Left cardiac atrium (tissue), 4 donors: ENCODE results near the gene IL10RB. TPM values are rescaled to one million over a fixed set of nuclear protein-coding genes. Genes with fewer than 3 reads are reported as not detected.

Experiments
- ATAC-seq, 2 donors: fragments of 200-7000 bp; cut with Tn5 transposase; one replicate each; pipeline ENCODE4 v1.9.1; 2020; ENCODE audit warnings: mild to moderate bottlenecking in 2 of 2, moderate library complexity in 2 of 2
- DNase-seq: peaks from one replicate; pipeline ENCODE4 v3.0.0-alpha.2; 2020
- intact Hi-C, 2 donors: fragments of 100-400 bp; cut with DNase I; formaldehyde crosslinking; loops; one replicate each; pipeline versions ENCODE4 v1.14.1 to v1.15.1; 2022 to 2023
- total RNA-seq, 2 donors: library from RNA; stranded (reverse); fragmentation: NEBNext Ultra II Directional; extraction: Animal tissue kit (Norgen Biotek cat#: 25700); gene quantifications; one replicate each; pipeline ENCODE4 v1.2.1, GENCODE V29; 2021
- donor health status: DM: no; HTN: yes; CAD: no.
- donor health status: DM: no; HTN: yes; CAD: no; lungs with severe emphysema.
- donor health status: DM: yes; HTN: yes; CAD: no.
- donor health status: Dilated cardiomyopathy.

IL10RB gene
- total RNA-seq, 2 donors from 2014 or later = 14.9 to 16.7 TPM

DNA sequence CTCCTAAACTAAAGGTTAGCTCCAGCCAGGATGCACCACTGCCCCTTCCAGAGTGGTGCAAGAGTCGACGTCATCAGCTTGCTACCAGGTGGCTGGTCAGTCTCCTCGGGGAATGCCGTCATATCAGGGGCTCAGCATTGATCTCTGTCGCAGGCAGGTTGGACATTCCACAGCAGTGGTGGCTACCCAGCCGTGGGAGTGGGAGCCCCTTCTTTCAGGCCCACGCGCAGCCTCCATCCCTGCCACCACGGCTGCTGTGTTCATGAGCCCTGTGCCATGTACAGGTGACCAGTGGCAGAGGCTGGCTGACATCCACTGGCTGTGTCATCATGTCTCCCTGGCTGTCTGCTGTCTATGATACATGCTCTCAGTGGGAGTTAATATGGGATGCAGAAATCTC lies 25.5 kb downstream of the IL10RB start:
- no peak for ATAC-seq
- no peak for DNase-seq
- intact Hi-C loops = no loop called here

DNA sequence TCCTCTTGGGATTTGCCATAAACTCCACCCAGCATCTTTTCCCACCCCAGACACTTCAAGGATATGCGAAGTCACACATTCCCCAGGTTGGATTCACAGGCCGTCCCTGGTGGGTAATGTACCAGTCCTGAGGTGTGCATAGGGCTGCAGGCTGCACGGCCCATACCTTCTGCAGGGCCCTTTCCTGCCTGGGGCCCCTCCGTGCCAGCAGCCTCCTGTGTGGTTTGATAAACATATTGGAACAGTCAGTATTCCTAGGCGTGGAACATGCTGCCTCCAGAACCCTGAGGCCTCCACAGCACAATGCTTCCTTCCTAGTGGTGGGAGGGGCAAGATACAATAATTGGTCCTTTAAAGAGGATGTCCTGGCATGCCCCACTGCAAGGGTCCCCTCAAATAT lies 26.6 kb downstream of the IL10RB start:
- intact Hi-C loops = no loop called here
- no peak for DNase-seq
- ATAC-seq = no peak

DNA sequence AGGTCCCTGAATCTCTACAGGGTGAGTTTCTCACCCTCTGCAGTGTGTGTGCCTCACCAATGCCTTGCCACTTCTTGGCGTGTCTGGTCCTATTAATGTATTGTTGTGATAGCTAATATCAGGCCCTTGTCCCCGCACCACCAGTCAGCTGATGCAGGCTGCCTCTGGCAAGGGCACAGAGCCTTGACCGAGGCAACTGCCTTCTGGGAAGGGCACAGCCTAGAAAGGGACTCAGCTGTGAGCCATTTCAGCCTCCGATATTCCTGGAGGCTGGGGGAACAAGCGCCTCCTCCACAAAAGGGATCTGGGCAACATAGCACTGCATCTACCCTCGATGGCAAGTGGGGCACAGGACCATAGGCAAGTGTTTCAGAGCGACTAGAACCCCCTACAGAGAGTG lies 27.0 kb downstream of the IL10RB start:
- DNase-seq (no peak), ATAC-seq (no peak)
- intact Hi-C loops = no loop called here

DNA sequence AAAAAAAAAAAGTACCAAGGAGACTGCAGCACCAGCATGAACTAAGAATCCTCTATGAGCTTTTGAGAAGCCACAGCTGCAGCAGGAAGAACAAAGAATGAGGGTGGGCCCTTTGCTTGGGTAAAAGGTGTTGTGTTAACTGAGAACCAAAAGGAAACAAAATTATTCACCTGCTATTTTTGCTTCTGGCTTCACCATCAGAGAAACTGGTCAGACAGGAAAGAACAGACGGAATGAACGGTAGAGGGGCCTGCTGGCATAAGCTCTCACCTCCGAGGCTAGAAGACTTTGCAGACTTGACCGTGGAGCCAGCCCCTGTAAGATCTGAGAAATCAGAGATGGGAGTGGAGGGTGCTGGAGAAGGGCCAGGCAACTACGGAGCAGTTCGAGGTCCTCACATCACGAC lies 27.6 kb downstream of the IL10RB start:
- DNase-seq (no peak), ATAC-seq (no peak)
- intact Hi-C loops = no loop called here

DNA sequence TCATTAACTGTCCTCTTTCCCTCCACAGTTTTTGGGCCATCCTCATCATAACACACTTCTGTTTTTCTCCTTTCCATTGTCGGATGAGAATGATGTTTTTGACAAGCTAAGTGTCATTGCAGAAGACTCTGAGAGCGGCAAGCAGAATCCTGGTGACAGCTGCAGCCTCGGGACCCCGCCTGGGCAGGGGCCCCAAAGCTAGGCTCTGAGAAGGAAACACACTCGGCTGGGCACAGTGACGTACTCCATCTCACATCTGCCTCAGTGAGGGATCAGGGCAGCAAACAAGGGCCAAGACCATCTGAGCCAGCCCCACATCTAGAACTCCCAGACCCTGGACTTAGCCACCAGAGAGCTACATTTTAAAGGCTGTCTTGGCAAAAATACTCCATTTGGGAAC lies 30.0 kb downstream of the IL10RB start:
- DNase-seq (no peak), ATAC-seq (no peak)
- intact Hi-C loops = no loop called here

DNA sequence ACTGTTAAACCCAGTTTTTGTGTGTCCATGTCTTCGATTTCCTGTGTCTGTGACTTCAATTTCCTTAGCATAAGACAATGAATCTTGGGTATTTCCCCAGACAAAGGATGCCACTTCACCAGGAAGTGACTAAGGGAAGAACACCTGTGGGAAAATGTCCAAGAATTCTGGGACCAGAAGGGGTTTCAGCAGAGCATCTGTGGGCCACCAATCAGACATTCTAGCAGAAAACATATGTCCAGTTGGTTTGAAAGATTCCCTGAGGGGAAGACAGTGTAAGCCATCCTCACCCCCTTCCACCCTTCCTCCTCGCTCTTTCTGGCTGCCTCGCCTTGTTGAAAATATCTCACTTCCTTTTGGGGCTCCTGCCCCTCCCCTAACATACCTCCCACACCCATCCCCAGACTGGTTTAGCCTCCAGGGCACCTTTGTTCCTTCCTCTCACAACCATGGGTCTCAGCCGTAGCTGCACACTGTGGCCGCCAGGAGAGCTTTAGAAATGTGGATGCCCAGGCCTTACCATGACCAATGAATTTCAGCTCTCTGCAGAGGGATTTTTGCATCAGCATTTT lies 33.1 kb downstream of the IL10RB start:
- DNase-seq (no peak), ATAC-seq (peak in 1 of 2 donors; percentile 12)
- intact Hi-C loops = no loop called here

DNA sequence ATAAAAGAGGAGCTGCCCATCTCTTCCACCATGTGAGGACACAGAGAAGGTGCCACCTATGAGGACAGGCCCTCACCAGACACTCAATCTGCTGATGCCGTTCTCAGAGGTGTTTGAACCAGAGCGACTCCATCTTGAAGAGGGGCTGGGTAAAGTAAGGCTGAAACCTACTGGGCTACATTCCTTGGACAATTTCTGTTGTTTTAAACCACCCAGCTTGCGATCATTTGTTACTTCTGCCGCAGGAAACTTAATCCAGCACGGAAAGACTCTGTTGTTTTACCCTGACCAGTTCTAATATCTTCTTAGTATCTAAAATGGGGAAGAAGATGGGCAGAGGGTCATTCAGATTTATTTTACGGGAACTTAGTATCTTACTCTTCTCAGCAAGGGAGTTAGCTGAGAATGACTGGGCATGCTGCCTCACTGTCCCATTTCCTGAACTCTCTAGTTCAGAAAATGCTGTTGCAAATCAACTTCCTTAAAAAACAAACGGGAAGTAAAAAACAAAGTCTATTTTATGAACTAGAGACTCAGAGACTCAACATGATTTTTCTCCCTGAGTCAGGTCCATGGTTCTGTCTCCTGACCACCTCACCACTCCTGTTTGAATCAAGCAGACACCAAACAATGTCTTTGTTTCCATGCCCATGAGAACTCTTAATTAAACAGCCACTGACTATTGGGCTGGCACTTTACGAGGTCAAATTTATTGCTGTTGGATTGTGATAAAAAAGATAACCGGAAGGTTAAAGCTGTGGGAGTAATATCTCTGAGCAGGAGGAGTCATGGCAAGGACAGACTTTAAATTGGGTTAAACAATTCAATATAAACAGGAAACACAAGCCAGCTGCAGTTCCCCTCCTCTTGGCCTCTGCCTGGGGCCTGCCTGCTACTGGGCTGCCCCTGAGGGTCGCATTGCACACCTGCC lies 34.8 kb downstream of the IL10RB start:
- ATAC-seq (peak; percentile 60 to 70), DNase-seq (no peak)
- intact Hi-C loops = no loop called here

DNA sequence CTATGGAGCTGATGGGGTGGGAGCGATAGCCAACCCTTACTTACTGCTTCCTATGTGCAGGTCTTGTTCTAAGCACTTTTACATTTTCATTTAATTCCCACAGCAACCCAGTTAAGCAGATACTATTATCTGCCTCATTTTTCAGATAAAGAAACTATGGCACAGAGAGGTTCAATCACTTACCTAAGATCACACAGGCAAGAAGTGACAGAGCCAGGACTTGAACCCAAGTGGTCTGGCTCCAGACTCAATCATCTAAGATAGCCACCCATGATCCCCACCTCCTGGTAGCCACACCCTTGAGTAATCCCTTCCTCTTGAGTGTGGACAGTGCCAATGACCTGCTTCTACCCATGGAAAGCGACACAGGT lies 35.5 kb downstream of the IL10RB start:
- DNase-seq (no peak), ATAC-seq (no peak)
- intact Hi-C loops = no loop called here

DNA sequence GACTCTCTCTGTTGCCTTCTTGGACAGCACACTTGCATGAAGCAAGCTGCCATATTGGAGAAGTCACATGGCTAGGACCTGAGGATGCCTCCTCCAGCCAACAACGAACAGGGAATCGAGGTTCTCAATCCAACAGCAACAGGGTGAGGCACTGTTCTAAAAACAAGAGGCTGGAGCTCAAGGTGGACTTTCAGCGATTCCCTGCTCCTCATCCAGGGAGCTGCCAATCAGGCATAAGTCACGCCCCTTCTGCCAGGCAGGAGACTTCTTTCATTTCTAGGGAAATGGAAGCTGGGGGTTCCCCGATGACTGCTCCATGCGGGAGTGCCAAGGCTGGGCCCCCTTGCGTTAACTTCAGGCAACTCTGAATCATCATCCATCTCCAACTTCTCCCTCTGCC lies 35.9 kb downstream of the IL10RB start:
- DNase-seq = no peak
- intact Hi-C loops = no loop called here
- no peak for ATAC-seq

DNA sequence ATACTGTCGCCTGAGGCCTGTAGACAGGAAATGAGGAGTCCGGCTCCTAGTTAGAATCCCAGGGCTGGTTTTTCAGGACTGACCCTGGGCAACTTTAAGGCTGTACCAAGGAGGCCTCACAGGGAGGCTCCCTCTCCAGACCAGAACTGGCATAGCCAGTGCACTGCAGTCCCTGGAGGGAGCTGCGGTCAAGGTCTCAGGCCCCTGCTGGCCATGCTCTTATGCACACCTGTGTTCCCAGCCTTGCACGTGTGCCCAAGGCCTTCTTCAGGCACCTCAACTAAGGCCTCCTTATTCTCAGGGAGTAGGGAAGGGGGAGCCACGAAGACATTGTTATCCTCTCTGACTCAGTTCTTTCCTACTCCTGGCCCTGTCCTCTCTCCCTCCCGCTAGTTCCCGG lies 36.6 kb downstream of the IL10RB start:
- ATAC-seq (no peak), DNase-seq (no peak)
- intact Hi-C loops = no loop called here

DNA sequence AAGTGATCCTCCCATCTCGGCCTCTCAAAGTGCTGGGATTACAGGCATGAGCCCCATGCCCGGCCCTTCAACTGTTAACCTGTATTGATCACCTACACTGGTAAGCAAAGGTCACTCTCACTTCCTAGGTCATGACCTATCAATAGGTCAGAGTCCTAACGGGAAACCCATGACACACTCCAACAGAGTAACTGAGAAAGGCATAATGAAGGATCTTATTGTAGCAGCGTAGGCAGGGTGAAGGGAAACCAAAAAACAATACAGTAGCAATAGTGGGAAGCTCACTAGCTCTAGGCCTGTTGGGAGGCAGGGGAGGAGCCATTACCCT lies 39.1 kb downstream of the IL10RB start:
- intact Hi-C loops = no loop called here
- ATAC-seq = no peak
- DNase-seq = no peak

DNA sequence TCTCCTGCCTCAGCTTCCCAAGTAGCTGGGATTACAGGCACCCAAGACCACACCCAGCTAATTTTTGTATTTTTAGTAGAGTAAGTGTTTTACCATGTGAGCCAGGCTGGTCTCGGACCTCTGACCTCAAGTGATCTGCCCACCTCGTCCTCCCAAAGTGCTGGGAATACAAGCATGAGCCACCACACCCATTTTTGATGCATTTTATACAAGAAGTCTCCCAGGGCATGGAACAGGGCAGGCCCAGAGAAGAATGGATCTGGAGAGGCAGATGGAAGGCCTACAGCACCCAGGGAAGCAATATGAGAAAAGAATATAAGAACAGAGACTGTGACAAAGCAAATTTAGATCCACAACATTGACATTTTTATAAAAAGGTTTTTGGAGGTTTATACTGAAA lies 39.8 kb downstream of the IL10RB start:
- DNase-seq (no peak), ATAC-seq (no peak)
- intact Hi-C loops = no loop called here

DNA sequence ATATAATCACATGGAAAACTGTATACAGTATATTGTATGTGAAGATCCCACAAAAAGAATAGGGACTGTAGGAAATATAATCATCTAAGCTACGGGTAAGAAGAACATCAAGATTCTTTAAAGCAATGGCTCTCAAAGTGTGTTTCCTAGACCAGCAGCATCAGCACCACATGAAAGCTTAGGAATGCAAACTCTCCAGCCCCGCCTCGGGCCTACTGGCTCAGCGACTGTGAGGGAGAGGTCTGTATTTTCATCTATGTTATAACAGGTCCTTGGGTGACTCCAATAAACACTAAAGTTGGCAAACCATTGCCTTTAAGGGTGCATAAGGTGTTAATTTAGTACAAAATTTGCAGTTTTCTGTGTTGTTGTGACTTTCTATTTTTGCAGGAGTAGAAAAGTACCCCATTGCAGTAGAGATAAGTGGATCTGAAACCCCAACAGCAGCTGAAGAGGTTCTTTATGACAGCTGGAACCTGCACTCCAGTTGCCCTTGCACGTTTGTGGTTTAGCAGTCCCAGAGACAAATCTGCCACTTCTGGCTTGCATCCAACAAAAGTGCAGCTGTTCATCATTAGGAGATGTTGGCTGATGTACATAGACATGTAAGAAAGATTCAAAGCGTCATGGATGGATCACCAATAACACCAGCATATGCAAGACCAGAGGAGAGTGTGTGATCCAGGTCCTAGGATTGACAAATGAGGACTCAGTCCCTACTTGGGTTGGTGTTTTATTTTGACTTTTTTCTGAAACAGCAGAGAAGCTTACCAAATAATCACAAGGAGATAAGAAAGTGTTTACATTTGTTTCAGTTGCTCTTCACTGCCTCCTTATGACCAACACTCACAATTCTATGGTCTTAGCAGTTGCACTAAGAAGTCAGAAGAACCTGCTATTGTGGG lies 42.7 kb downstream of the IL10RB start:
- no peak for DNase-seq
- intact Hi-C loops = no loop called here
- no peak for ATAC-seq

DNA sequence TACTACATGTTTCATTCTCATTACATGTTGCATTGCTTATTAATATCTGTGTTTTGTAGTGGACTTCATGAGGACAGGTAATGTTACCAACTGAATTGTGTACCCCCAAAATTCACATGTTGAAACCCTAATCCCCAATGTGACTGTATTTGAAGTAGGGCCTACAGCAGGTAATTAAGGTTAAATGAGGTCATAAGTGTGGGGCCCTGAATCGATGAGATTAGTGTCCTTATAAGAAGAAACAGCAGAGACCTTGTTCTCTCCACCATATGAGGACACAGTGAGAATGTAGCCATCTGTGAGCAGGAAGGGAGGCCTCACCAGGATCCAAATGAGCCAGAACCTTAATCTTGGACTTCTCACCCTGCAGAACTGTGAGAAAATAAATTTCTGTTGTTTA lies 43.6 kb downstream of the IL10RB start:
- DNase-seq (no peak), ATAC-seq (no peak)
- intact Hi-C loops = no loop called here

DNA sequence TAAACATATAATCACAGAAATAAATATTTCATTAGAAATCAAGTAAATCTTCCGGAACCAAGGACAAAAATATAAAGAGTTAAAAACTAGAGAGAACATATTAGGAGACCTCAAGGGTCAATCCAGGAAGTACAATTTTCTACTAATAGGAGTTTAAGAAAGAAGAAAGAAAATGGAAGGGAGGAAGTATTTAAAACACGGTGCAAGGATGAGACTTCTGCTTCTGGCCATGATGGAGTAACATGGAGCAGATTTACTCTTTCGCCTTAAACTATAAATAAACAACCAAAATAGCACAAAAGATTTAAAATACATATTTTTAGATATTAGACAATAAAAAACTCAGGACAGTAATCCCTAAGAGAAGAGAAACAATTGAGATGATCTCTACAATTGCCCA lies 46.0 kb downstream of the IL10RB start:
- DNase-seq = no peak
- ATAC-seq = no peak
- intact Hi-C loops = no loop called here

DNA sequence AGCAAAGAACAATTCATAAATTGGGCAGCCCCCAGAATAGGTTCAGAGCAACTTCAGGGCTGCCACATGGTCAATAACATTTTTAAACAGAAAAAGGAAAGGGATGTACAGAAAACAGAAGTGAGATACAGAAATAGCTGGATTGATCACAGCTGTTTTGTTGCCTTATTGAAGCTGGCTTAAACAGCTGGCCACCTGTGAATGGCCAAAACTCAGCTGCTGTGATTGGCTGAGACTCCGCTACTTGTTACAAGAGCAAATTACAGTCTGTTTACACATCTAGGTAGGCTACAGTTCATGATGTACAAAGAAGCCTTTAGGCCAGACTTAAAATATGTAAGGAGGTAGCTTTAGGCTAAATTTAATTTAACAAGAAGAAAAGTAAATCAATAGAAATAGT lies 47.0 kb downstream of the IL10RB start:
- no peak for DNase-seq
- intact Hi-C loops = no loop called here
- no peak for ATAC-seq

DNA sequence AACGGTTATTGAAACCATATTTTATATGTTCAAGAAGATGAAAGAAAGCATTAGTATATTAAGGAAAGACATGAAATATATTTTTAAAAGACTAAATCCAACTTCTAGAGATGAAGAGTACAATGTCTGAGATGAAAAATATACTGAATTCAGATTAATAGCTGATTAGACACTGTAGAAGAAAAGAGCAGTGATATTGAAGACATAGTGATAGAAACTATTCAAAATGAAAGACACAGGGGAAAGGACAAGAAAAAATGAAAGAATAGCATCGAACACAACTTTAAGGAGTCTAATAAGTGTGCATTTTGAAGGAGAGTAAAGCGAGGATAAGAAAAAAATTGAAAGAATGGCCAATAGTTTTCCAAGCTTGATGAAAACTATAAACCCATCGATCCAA lies 47.4 kb downstream of the IL10RB start:
- DNase-seq = no peak
- intact Hi-C loops = no loop called here
- ATAC-seq = no peak

DNA sequence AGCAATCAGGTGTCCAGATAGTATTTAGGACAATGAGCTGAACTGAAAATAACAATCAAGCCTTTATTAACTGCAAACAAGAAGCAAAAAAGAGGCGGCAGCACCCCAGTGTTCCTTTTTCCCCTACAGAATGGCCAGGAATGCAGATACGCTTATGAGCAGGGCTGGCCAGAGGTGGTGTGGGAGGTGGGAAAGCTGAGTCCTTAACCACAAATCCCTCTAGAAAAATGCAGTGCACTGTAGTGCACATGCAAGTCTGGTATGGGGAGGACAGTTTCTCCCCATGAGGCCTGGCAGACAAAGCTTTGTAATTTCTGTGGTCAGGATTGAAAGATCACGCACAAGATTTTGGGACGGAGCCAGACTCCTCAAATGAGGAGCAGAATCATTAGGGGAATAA lies 47.9 kb downstream of the IL10RB start:
- no peak for DNase-seq
- intact Hi-C loops = no loop called here

DNA sequence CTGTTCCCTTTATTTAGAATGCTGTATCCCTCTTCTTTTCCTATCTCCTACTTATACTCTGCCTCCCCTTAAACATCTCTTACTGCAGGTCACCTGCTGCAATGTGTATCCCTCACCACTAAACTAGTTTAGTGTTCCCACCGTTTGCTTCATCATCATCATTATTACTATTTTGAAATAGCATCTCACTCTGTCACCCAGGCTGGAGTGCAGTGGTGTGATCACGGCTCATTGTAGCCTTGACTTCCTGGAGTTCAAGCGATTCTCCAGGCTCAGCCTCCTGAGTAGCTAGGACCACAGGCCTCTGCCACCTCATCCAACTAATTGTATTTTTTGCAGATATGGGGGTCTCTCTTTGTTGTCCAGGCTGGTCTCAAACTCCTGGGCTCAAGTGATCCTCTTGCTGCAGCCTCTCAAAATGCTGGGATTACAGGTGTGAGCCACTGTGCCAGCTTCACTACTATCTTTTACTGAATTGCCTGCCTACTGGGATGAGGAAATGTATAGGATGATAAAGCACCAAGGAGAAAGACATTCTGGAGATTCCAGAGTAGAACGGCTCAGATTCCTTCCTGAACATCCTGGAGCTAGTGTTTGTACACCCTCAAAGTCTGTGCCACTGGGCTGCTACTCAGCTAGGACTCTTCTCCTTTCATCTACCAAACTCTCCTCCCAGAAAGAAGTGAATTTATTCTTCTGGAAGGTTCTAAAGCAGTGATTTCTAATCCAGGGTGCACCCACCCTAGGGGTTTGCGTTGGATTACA lies 50.0 kb downstream of the IL10RB start:
- DNase-seq = no peak
- intact Hi-C loops = no loop called here
- no peak for ATAC-seq

More for the DNA sequence above, 47.9 kb downstream of the IL10RB start:
- ATAC-seq = no peak

DNA sequence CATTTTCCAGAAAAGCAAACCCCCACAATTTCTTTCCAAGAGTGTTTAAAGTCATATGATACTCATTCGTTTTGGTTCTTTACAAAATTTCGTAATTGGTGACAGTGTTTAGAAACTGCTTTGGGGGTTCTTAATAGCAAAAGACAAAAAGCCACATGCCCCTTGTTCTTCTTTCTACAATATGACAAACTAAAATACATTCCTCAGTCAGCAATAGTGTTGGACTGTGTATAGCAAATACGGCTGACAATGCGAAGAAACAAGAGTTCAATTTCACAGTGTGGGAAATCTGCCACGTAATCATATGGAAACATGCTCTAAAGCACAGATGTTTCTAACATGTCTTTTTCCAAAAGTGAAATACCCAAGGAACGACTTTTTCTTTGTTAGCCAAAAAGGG lies 51.0 kb downstream of the IL10RB start:
- no peak for ATAC-seq
- no peak for DNase-seq
- intact Hi-C loops = no loop called here
